Stimulated activated CD8-positive, alpha-beta memory T cell treated with anti-CD3 and anti-CD28 coated beads, Interleukin-12 subunit alpha, Interleukin-12 subunit beta, amount 100 ng/mL, for 24 hours (primary cell): Measurements from ENCODE around the gene DDIAS.
A peak's percentile ranks its signal among the peaks of the same experiment; 100 is the strongest.
"Not testable (repeated sequence)": the region's sequence is repeated elsewhere in the genome, so short reads cannot be mapped to it uniquely, and the experiment has no call there.

Source experiments
- DNase-seq: peaks from one replicate; pipeline ENCODE4 v3.0.0-alpha.2; 2020; ENCODE audit errors: extremely low read depth

The DDIAS gene

DNA sequence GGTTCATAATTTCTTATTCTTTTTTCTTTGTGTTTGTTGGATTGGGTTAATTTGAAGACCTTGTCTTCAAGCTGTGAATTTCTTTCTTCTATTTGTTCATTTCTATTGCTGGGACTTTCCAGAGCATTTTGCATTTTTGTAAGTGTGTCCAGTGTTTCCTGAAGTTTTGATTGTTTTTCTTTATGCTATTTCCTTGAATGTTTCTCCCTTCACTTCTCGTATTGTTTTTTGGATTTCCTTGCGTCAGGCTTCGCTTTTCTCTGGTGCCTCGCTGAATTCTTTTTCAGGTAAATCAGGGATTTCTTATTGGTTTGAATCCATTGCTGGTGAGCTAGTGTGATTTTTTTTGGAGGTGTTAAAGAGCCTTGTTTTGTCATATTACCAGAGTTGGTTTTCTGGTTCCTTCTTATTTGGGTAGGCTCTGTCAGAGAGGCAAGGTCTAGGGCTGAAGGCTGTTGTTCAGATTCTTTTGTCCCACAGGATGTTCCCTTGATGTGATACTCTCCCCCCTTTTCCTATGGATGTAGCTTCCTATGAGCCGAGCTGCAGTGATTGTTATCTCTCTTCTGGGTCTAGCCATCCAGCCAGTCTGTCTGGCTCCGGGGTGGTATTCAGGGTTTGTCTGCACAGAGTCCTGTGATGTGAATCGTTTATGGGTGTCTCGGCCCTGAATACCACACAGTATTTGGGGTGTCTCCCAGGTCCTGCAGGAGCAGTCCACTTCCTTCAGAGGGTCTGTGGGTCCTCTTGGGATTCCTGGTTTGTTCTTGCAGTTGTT, 21.0 kb downstream of the DDIAS start:
- DNase-seq, result not testable (repeated sequence)

DNA sequence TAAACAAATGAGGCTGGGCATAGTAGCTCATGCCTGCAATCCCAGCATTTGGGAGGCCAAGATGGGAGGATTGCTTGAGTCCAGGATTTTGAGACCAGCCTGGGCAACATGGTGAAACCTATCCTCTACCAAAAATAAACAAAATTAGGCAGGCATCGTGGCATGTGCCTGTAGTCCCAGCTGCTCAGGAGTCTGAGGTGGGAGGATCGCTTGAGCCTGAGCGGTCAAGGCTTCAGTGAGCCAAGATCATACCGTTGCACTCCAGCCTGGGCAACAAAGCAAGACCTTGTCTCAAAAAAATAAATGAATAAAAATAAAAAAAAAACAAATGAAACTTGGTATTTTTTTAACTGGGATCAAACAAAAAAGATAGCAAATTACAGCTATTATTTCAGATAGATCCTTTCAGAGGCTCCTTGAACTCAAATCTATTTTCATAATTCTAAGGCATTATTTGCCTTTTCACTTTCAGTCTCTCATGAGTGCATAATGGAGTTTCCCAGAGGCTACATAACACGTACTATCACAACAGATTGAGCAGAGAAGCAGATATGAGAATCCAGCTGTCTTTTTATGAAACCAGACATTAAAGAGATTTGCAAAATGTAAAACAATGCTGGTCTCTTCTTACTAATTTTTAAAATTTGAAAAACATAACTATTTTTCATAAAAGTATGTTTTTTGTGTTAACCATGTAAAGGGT, 23.1 kb downstream of the DDIAS start:
- no peak for DNase-seq

DNA sequence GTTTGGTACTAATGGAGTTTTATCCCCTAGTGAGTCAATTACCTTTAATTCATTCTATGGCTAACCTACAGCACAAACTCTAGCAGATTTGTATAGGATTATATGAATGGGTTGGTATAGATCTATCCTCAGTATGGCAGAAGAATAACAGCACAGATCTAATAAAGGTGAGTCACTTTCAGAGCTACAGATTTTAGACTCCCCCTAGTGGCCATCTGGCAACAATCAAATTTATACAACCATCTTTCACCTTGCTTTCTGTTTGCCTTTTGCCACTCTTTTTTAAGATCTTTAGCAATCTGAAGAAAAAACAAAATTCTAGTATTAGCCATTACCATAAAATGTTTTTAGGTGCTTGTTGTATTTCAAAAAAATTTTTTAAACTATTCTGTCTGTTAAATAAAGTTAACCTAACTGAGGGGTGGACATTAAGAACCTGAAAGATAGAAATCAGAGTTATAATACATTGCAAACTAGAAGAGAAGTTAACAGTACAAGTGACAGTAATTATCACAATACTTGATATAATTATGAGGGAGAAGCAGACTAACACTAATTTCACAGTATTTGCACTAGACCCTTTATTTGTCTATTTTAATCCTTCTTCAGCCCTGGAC, 25.8 kb downstream of the DDIAS start:
- no peak for DNase-seq

DNA sequence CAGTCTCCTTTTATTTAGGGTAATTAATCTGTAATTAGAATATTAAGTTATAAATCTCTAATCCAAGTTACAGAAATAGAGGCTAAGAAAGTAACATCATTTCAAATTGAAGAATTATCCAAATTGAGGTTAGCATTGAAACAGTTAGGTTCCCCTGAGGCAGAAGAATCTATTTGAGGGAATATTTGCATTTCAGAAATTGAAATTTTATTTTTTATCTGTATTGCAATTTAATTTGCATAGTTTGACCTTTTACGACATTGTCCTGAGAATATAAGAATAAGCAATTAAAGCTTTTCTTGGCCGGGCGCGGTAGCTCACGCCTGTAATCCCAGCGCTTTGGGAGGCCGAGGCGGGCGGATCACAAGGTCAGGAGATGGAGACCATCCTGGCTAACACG, 27.6 kb downstream of the DDIAS start:
- no peak for DNase-seq

DNA sequence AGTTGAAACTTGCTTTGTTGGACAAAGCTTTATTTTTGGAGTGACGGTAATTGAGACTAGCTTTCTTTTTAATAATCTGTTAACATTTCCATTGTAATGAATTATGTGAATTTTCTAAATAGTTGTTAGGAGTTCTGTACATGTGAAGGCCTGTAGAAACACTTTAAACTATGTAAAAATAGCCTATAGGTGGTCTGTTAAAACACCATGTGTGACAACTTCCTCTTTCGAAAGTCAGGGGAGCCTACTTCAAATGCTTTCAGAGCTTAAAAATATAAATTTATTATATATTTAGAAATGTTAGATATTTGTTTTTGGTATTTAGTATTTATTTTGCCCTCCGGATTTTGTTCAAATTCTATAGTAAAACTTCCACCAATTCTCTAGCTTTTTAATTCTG, 28.7 kb downstream of the DDIAS start:
- no peak for DNase-seq

DNA sequence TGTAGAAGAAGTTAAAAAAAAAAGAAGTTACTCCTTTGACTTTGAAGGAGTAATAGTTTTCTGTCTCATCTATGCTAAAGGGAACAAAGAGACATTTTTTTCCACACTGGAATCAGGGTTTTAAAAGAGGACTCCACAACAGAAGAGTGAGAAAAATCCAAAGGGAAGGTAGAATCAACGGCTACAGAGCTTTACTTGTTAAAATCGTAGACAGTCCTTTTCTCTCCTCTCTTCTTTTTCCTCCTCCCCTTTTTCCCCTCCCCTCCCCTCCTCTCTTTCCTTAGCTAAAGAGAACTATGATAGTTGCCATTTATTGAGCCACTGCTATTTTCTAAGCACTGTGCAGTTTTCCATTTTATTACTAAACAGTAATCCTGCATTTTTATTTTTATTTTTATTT, 29.2 kb downstream of the DDIAS start:
- no peak for DNase-seq

DNA sequence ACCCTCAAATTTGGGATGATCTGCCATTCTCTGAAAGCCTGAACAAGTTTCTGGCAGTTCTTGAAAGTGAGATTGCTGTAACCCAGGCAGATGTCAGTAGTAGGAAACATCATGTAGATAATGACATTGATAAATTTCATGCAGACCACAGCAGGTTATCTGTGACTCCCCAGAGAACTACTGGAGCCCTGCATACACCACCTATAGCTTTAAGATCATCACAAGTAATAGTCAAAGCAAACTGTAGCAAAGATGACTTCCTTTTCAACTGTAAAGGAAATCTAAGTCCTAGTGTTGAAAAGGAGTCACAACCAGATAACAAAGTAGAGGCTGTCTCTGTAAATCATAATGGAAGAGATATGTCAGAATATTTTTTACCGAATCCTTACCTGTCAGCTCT, 31.0 kb downstream of the DDIAS start:
- no peak for DNase-seq

DNA sequence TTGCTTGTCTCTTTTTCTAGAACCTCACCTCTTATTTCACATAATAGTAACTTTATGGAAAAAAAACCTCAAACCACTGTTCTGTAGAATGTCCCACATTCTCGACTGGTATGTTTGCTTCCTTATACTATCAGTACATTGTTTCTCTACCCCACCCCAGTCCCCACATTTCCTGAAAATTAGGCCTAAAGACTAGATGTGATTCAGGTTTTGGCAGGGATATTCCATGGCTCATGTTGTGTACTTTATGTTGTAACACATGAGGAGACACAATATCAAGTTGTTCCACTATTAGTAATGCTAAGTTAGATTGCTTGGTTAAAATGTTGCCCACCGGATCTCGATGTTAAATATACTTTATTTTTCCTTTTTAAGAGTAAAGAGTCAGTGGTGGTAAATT, 34.7 kb downstream of the DDIAS start:
- no peak for DNase-seq

DNA sequence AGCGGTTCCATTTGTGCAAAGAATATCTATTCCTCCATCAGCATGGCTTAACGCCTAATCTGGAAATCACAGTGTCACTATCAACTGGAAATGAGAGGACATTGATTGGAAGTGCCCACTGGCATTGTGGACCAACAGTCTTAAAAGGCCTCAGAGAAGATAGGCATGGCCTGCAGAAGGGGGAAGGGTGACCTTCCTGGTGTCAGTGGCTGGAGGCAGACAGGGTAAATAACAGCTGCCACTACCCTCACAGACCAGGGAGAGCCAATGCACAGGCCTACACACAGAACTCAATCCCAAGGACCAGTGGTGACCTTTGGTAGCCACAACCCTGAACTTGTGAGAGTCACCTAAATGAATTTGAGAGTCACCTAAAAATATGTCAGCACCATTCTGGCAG, 36.0 kb downstream of the DDIAS start:
- no peak for DNase-seq

DNA sequence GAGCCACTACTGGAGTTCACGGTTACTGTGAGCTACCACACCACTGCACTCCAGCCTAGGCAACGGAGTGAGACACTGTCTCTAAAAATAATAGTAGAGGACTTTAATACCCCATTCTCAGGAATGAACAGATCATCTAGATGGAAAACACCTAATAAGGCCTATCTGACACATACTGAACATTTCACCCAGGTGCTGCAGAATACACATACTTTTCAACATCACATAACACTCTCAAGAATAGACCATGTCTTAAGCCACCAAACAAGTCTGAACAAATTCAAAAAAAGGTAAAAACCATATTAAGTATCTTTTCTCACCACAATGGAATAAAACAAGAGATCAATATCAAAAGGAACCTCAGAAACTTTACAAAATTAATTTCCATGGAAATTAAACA, 37.9 kb downstream of the DDIAS start:
- no peak for DNase-seq

DNA sequence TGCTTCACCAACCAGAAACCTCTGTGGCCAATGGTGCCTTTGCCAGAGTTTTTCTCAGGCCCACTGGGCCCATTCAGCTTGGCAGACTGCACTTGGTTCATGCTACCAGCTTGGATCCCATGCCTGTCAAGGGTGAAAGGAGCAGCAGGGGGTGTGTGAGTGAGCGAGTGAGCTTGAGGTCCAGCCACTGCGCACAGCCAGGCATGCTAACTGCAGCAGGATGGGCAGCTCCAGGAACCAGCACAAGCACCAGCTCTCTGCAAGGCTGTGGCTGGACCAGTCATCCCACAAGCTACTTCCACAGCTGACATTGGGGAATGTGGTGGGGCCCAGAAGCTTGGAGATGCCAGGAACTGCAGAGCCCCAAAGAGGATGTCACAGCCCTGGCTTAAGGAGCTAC, 40.8 kb downstream of the DDIAS start:
- no peak for DNase-seq

DNA sequence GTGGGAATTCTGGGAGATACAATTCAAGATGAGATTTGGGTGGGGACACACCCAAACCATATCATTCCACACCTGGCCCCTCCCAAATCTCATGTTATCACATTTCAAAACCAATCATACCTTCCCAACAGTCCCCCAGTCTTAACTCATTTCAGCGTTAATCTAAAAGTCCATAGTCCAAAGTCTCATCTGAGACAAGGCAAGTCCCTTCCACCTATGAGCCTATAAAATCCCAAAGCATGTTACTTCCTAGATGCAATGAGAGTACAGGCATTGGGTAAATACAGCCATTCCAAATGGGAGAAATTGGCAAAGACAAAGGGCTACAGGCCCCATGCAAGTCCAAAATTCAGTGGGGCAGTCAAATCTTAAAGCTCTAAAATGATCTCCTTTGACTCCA, 41.9 kb downstream of the DDIAS start:
- not testable (repeated sequence) for DNase-seq

DNA sequence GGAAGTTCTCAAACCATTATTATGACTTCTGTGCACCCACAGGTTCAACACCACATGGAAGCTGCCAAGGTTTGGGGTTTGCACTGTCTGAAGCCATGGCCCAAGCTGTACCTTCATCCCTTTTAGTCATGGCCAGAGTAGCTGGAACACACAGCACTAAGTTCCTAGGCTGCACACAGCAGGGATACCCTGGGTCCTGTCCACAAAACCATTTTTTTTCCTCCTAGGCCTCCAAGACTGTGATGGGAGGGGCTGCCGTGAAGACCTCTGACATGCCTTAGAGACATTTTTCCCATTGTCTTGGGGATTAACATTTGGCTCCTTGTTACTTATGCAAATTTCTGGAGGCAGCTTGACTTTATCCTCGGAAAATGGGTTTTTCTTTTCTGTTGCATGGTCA, 42.7 kb downstream of the DDIAS start:
- no peak for DNase-seq

DNA sequence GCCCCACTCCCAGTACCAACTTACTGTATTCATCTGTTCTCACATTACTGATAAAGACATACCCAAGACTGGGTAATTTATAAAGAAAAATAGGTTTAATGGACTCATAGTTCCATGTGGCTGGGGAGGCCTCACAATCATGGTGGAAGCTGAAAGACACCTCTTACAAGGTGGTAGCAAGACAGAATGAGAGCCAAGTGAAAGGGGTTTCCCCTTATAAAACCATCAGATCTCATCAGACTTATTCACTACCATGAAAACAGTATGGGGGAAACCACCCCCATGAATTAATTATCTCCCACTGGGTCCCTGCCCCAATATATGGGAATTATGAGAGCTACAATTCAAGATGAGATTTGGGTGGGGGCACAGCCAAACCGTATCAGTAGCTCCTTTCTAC, 43.5 kb downstream of the DDIAS start:
- not testable (repeated sequence) for DNase-seq

DNA sequence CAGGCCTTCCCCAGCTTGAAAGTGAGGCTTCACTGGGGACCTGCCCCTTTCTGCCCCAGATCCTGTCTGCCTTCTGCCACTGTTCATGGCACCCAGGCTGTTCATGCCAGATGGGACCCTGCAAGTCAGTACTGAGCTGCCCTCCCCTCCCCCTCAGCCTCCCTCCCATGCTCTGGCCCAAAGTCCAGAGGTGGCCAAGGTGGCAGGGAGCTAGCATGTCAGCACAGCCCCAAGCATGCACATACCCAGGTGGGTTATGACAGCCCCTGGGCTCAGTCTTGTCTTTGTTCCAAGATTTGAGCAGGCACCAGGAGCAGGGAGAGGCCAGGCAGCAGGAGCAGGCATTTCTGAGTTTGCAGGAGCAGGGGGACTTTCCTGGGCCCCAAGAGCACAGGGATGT, 44.1 kb downstream of the DDIAS start:
- no peak for DNase-seq

DNA sequence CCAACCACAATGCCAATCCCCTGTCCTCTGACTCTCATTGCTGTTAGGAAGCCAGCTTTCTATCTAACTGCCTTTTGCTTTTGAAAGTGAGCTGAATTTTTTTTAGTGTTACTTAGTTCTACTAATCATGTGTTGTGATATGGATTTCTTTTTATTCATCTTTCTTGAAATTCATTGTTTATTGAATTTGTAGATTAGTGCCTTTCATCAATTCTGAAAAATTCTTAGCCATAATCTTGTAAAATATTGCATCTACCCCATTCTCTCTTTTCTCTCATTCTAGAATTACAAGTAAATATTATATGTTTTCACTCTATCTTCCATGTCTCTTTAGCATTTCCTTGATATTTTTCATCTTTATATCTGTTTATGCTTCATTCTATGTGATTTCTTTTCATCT, 47.8 kb downstream of the DDIAS start:
- no peak for DNase-seq

DNA sequence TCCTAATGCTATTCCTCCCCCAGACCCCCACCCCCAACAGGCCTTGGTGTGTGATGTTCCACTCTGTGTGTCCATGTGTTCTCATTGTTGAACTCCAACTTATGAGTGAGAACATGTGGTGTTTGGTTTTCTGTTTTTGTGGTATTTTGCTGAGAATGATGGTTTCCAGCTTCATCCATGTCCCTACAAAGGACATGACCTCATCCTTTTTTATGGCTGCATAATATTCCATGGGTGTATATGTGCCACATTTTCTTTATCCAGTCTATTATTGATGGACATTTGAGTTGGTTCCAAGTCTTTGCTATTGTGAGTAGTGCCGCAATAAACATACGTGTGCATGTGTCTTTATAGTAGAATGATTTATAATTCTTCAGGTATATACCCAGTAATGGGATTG, 49.0 kb downstream of the DDIAS start:
- not testable (repeated sequence) for DNase-seq

DNA sequence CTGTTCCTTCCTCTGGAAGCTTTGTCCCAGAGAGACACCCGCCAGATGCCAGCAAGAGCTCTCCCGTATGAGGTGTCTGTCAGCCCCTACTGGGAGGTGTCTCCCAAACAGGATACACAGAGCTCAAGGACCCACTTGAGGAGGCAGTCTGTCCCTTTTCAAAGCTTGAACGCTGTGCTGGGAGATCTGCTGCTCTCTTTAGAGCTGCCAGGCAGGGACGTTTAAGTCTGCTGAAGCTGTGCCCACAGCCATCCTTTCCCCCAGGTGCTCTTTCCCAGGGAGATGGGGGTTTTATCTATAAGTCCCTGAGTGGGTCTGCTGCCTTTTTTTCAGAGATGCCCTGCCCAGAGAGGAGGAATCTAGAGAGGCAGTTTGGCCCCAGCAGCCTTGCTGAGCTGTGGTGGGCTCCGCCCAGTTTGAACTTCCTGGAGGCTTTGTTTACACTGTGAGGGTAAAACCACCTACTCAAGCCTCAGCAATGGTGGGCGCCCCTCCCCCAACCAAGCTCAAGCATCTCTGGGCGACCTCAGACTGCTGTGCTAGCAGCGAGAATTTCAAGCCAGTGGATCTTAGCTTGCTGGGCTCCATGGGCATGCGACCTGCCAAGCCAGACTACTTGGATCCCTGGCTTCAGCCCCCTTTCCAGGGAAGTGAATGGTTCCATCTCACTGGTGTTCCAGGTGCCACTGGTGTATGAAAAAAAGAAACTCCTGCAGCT, 54.4 kb downstream of the DDIAS start:
- peak; percentile 30 for DNase-seq

DNA sequence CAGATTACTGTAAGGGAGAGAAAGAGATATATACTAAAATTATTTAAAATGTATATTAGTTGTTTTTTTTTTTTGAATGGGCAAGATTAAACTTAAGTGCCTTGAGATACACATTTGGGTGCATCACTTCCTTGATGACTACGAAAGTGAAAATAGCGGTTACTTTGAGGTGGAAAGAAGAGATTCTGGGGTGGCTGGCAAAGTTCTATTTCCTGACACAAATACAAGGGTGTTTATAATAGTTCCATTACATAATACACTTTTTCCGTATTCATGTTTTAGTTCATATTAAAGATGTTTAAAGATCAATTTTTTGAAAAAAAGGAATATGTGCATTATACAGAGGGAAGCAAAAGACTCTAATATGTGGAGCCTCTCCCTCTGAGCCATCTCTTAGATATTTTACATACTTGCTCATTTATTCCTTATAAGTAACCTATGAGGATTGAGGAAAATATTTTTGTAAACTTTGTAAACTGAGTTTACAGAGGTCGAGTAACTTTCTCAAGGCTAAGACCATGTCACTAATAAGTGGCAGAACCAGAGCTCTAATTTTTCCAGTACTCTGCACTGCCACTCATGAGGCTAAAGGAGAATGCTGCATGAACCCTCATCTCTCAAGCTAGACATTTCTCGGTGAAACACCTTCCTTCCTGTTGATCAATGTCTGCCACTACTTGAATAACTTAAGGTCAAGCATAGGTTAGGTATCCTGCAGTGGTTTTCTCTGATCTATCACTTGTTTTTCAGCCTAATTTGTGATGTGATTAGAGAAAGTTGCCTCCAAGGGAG, 58.6 kb downstream of the DDIAS start:
- DNase-seq, result no peak

DNA sequence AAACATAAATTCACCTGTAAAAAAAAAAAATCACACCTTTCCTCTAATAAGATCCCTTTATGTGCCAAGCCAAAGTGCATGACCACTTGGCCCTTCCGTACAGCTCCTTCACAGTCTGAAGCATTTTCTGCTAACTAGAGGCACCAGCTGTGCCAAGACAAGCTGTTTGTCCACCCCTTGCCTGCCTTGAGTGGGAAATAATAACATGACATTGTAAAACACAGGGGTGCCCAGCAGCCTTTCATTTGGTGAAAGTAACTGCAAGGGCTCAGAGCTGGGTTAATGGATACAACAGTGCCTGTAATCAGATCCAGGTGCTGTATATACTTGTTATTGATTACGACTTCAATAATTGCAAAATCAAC, 59.2 kb downstream of the DDIAS start:
- no peak for DNase-seq

DNA sequence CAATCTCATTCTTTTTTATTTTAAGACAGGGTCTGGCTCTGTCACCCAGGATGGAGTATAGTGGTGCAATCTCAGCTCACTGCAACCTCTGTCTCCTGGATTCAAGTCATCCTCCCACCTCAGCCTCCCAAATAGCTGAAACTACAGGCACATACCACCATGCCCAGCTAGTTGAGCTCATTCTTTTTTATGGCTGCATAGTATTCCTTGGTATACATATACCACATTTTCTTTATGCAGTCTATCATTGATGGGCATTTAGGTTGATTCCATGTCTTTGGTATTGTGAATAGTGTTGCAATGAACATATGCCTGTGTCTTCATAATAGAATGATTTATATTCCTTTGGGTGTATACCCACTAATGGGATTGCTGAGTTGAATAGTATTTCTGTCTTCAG, 60.5 kb downstream of the DDIAS start:
- DNase-seq, result not testable (repeated sequence)

DNA sequence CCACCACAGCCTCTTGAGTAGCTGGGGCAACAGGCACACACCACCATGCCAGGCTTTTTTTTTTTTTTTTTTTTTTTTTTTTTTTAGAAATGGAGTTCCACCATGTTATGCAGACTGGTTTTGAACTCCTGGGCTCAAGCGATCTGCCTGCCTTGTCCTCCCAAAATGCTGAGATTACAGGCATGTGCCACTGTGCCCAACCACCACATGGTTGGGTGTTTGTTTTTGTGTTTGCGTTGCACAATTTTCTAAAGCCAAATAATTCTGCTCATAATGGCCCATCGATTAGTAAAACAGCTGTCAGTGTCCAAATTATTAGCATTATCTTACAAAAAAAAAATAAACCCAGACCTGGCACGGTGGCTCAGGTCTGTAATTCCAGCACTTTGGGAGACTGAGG, 65.8 kb downstream of the DDIAS start:
- no peak for DNase-seq
